ENCODE measurements around the gene TXNL1. TPM values are rescaled to one million over a fixed set of nuclear protein-coding genes. Genes with fewer than 3 reads are reported as not detected.

Gene TXNL1
- total and polyA plus RNA-seq, 2 of the 8 experiments (the other 6 are each of a cell fraction or from before 2014, with no cell fraction given): 35.1 to 85.8 TPM

GRCh38 chr18:56598422-56598821 is 40.0 kb downstream of the TXNL1 start:
- no peak overlapping the region for H3K23ac ChIP-seq (ENCODE audit: insufficient read length)
- no peak overlapping the region for H2BK20ac ChIP-seq (ENCODE audit: low read length)
- no peak overlapping the region for H4K91ac ChIP-seq (replicated peaks; ENCODE audit: insufficient read length, low read length)
- H3K79me2 ChIP-seq (ENCODE audit: control insufficient read depth in 1 of 2, insufficient read depth in 2 of 2, low read length in 2 of 2): no peaks in the 10 kb centered on the region
- H2BK120ac ChIP-seq (replicated peaks; ENCODE audit: low read depth, low read length): no peak overlapping the region
- DNase-seq (ENCODE audit: low read depth in 1 of 2, low spot score in 2 of 2): no peak
- ChIA-PET POLR2A (ENCODE audit: partially characterized antibody) (no interaction called here), CTCF (ENCODE audit: partially characterized antibody) (interaction anchor here (1.7 kb wide), 1 partner anchor 22 kb away, joined by 4 read pairs; no protein-coding TSS in a partner anchor)
- H3K14ac ChIP-seq (ENCODE audit: insufficient read length): no peak overlapping the region
- H2BK5ac ChIP-seq (ENCODE audit: low read depth, low read length): no peak overlapping the region
- no peak overlapping the region for H3K9ac ChIP-seq (replicated peaks in 1 of 4; ENCODE audit: extremely low read depth in 1 of 4, low read depth in 3 of 4, low read length in 3 of 4)
- no peaks in the 10 kb centered on the region for H3K23me2 ChIP-seq (ENCODE audit: low read depth, low read length)
- peaks cover 0 to 12% (median 5%) of the 10 kb centered on the region in 4 experiments; a peak in 3 of 8 replicates for H3K36me3 ChIP-seq (ENCODE audit: control insufficient read depth in 2 of 4, insufficient read depth in 4 of 4, low read length in 3 of 4)
- H3K9me3 ChIP-seq (ENCODE audit: insufficient read depth in 2 of 2, low read depth in 1 of 2, low read length in 1 of 2): no peaks in the 10 kb centered on the region
- 66% methylated on average over 4 of the region's 4 CpGs; no CpG with 5 or more reads in 1 of the 2 experiments for WGBS, 2 experiments (ENCODE audit: extremely low coverage in 1 of 2, insufficient coverage in 1 of 2, insufficient read length in 1 of 2, insufficient replicate concordance in 2 of 2, low coverage in 1 of 2, low lambda C conversion rate in 2 of 2, missing lambda C conversion rate in 1 of 2)
- peak; percentile 62 for FAIRE-seq
- no peak overlapping the region for H2BK15ac ChIP-seq (ENCODE audit: low read length)
- H3K18ac ChIP-seq (ENCODE audit: extremely low read depth, low read length): no peak overlapping the region
- no peak overlapping the region; a peak in 1 of 8 replicates for H3K4me3 ChIP-seq (ENCODE audit: extremely low read depth in 1 of 4, insufficient read depth in 2 of 4, low read depth in 3 of 4, low read length in 4 of 4)
- peaks cover 0 to 5% (median 4%) of the 10 kb centered on the region in 4 experiments; a peak in 4 of 7 replicates for H3K4me1 ChIP-seq (replicated peaks in 1 of 4; ENCODE audit: control insufficient read depth in 3 of 4, insufficient read depth in 4 of 4, low read length in 3 of 4)
- no peak overlapping the region for H3K4ac ChIP-seq (replicated peaks; ENCODE audit: insufficient read length, low read depth, low read length)
- H2AFZ ChIP-seq (ENCODE audit: low read length): no peak overlapping the region
- no peaks in the 10 kb centered on the region for H3K27me3 ChIP-seq (replicated peaks in 1 of 4; ENCODE audit: control insufficient read depth in 3 of 4, extremely low read depth in 1 of 4, insufficient read depth in 3 of 4, low read length in 3 of 4)
- no peak overlapping the region for H4K5ac ChIP-seq (ENCODE audit: insufficient read length, low read depth, low read length)
- H3K79me1 ChIP-seq (ENCODE audit: low read depth, low read length): no peaks in the 10 kb centered on the region
- no peak overlapping the region for H2AK5ac ChIP-seq (ENCODE audit: low read depth, low read length)
- no peak overlapping the region for H3K56ac ChIP-seq (replicated peaks; ENCODE audit: insufficient read length, low read depth, low read length)
- H3K4me2 ChIP-seq (ENCODE audit: insufficient read depth in 1 of 2, low read depth in 2 of 2, low read length in 2 of 2): peak overlapping the region; percentile 33 to 40; a peak in 1 of 4 replicates
- H4K20me1 ChIP-seq (replicated peaks in 1 of 2; ENCODE audit: control insufficient read depth in 1 of 2, insufficient read depth in 2 of 2, low read length in 2 of 2): no peaks in the 10 kb centered on the region
- H2BK12ac ChIP-seq (ENCODE audit: low read depth, low read length): no peak overlapping the region
- no peak overlapping the region for H4K8ac ChIP-seq (ENCODE audit: extremely low read depth, insufficient read depth, low read length)
- H3K27ac ChIP-seq (ENCODE audit: low read depth, low read length): no peak overlapping the region; the same call in 1 of the 2 replicates
- TF ChIP-seq CREB1 (IDR thresholded peaks at IDR 0.05): no peak
- TF ChIP-seq CEBPB (IDR thresholded peaks at IDR 0.05; ENCODE audit: low read depth, low read length): no peak
- no peak for TF ChIP-seq CHD2 (IDR thresholded peaks at IDR 0.05; ENCODE audit: low read length)
- no peak for TF ChIP-seq NANOG (IDR thresholded peaks at IDR 0.05; ENCODE audit: insufficient read depth, low read depth, low read length, poor library complexity, severe bottlenecking)
- TF ChIP-seq RBBP5 (IDR thresholded peaks at IDR 0.05; ENCODE audit: borderline replicate concordance, low read depth, low read length): no peak
- no peak for TF ChIP-seq CHD1 (IDR thresholded peaks at IDR 0.05; ENCODE audit: low read depth, low read length)
- no peak for TF ChIP-seq SIRT6 (IDR thresholded peaks at IDR 0.05; ENCODE audit: low read length)
- TF ChIP-seq KDM4A (IDR thresholded peaks at IDR 0.05; ENCODE audit: low read depth, low read length, severe bottlenecking): no peak
- no peak for TF ChIP-seq ATF2 (IDR thresholded peaks at IDR 0.05; ENCODE audit: low read length)
- no peak for TF ChIP-seq E2F6 (IDR thresholded peaks at IDR 0.05)
- TF ChIP-seq ZNF274 (IDR thresholded peaks at IDR 0.05; ENCODE audit: borderline replicate concordance, extremely low read depth, low read length): no peak
- no peak for TF ChIP-seq SP4 (IDR thresholded peaks at IDR 0.05; ENCODE audit: low read length)
- no peak for TF ChIP-seq JUN (IDR thresholded peaks at IDR 0.05; ENCODE audit: low read depth, low read length)

Data from H1 (cell line).